Thoracic aorta (tissue), 2 donors: ENCODE measurements around the gene MTG1. TPM values are rescaled to one million over a fixed set of nuclear protein-coding genes. Genes with fewer than 3 reads are reported as not detected.

ENCODE experiments used
- ATAC-seq: fragments of 150-250 bp; one replicate; pipeline ENCODE4 v1.8.0; 2017; ENCODE audit warnings: low read depth; ENCODE audit not compliant: insufficient number of reproducible peaks, low FRiP score
- DNase-seq: peaks from one replicate; pipeline ENCODE4 v3.0.0-alpha.2; 2020; ENCODE audit warnings: low spot score
- H3K27ac ChIP-seq, 2 donors: fragments of 200-600 bp; sonication (generic); 1 replicate in 1 of 2; 2 replicates in 1 of 2; pipeline ENCODE4 v1.5.1; 2016; ENCODE audit warnings: mild to moderate bottlenecking in 2 of 2, moderate library complexity in 2 of 2
- H3K27me3 ChIP-seq: fragments of 200-600 bp; sonication (generic); replicated peaks from 2 replicates; pipeline ENCODE4 v1.6.0; 2016; ENCODE audit warnings: mild to moderate bottlenecking; ENCODE audit not compliant: insufficient read depth
- H3K36me3 ChIP-seq: fragments of 200-600 bp; sonication (generic); one replicate; pipeline ENCODE4 v1.5.1; 2016
- H3K4me1 ChIP-seq, 2 donors: fragments of 200-600 bp; sonication (generic); 1 replicate in 1 of 2; 2 replicates in 1 of 2; pipeline versions ENCODE4 v1.5.1 to v1.6.0; 2016; ENCODE audit warnings: low read depth in 2 of 2, mild to moderate bottlenecking in 1 of 2; ENCODE audit not compliant: control insufficient read depth in 1 of 2
- H3K4me3 ChIP-seq: fragments of 200-600 bp; sonication (generic); 2 replicates; pipeline ENCODE4 v1.5.1; 2016; ENCODE audit warnings: mild to moderate bottlenecking
- H3K9me3 ChIP-seq: fragments of 200-600 bp; sonication (generic); 2 replicates; pipeline ENCODE4 v1.5.1; 2016
- CTCF ChIP-seq: fragments of 200-600 bp; sonication (generic); IDR thresholded peaks from one replicate; pipeline ENCODE4 v1.5.1; 2019; ENCODE audit warnings: antibody characterized with exemption
- total RNA-seq, 2 donors: library from RNA; depleted of rRNA; stranded (reverse); fragments of >200 nt; gene quantifications; one replicate each; pipeline versions ENCODE4 v1.1.0 to v1.2.3, GENCODE V29; 2016

MTG1 gene
- total RNA-seq, 2 donors from 2014 or later, result 18.0 to 18.6 TPM

GRCh38 chr10:133442191-133442966 is 48.4 kb downstream of the MTG1 start:
- H3K9me3 ChIP-seq, result peaks cover 11% of the 10 kb centered on the region
- no peak overlapping the region for H3K27ac ChIP-seq
- no peak for TF ChIP-seq CTCF
- ATAC-seq (no peak), DNase-seq (no peak)
- no peaks in the 10 kb centered on the region for H3K27me3 ChIP-seq
- H3K4me1 ChIP-seq, result no peaks in the 10 kb centered on the region
- no peak overlapping the region for H3K4me3 ChIP-seq
- peaks cover 6% of the 10 kb centered on the region for H3K36me3 ChIP-seq

GRCh38 chr10:133442967-133443924 is 49.3 kb downstream of the MTG1 start:
- H3K4me3 ChIP-seq, result no peak overlapping the region
- DNase-seq, result no peak
- H3K36me3 ChIP-seq, result peaks cover 6% of the 10 kb centered on the region
- no peaks in the 10 kb centered on the region for H3K4me1 ChIP-seq
- no peak overlapping the region for H3K27ac ChIP-seq
- no peak for ATAC-seq
- no peaks in the 10 kb centered on the region for H3K27me3 ChIP-seq
- TF ChIP-seq CTCF, result no peak
- H3K9me3 ChIP-seq, result peaks cover 20% of the 10 kb centered on the region

GRCh38 chr10:133444342-133445267 is 50.6 kb downstream of the MTG1 start:
- Histone ChIP-seq H3K27ac (no peak overlapping the region), H3K9me3 (peaks cover 31% of the 10 kb centered on the region), H3K36me3 (peaks cover 6% of the 10 kb centered on the region), H3K4me1 (no peaks in the 10 kb centered on the region), H3K4me3 (no peak overlapping the region), H3K27me3 (no peaks in the 10 kb centered on the region)
- TF ChIP-seq CTCF, result no peak
- no peak for DNase-seq
- no peak for ATAC-seq

GRCh38 chr10:133445268-133445732 is 51.3 kb downstream of the MTG1 start:
- no peak for TF ChIP-seq CTCF
- H3K27me3 ChIP-seq, result no peaks in the 10 kb centered on the region
- DNase-seq, result no peak
- H3K36me3 ChIP-seq, result peaks cover 6% of the 10 kb centered on the region
- H3K4me1 ChIP-seq, result no peaks in the 10 kb centered on the region
- H3K4me3 ChIP-seq, result no peak overlapping the region
- ATAC-seq, result no peak
- H3K9me3 ChIP-seq, result peaks cover 31% of the 10 kb centered on the region
- no peak overlapping the region for H3K27ac ChIP-seq
